Panc1 (cell line): ENCODE data around the gene LRRC59.

Source experiments
- CTCF ChIP-seq: fragments of 450-650 bp; IDR thresholded peaks from 2 replicates; pipeline ENCODE4 v1.5.1; 2017; ENCODE audit warnings: mild to moderate bottlenecking
- POLR2AphosphoS5 ChIP-seq: IDR thresholded peaks from 2 replicates; pipeline ENCODE4 v1.6.1; 2012; ENCODE audit warnings: mild to moderate bottlenecking, low read depth, low read length, moderate library complexity
- REST ChIP-seq, 2 experiments: IDR thresholded peaks; 2 replicates each; pipeline ENCODE4 v1.6.1; 2011 to 2012; ENCODE audit warnings: low read depth in 2 of 2, control low read depth in 1 of 2, low read length in 1 of 2, mild to moderate bottlenecking in 1 of 2, moderate library complexity in 1 of 2; ENCODE audit not compliant: insufficient read depth in 1 of 2
- SIN3A ChIP-seq: IDR thresholded peaks from 2 replicates; pipeline ENCODE4 v1.6.1; 2012; ENCODE audit warnings: low read depth, mild to moderate bottlenecking, low read length, moderate library complexity, borderline replicate concordance; ENCODE audit not compliant: insufficient read depth
- TCF7L2 ChIP-seq: IDR thresholded peaks from 2 replicates; pipeline ENCODE4 v1.6.1; 2011; ENCODE audit warnings: mild to moderate bottlenecking, low read depth, low read length, inconsistent platforms

DNA sequence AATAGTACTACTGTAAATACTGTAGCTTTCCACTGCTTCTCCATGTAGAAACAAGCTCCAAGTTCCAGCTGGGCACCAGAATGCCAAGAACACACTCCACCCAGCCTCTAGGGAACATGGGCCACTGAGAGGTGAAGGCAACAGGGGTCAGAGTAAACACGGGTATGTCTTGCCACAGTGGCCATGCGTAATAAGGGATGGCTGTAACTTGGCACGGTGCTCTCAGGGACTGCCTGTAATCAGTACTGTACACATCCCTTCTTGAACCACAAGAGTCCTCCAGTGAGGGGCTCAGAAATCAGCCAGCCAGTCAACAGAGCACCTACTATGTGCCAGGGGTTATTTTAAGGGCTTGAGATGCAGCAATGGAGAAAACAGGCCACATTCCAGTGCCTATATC lies 10.8 kb downstream of the LRRC59 start:
- TF ChIP-seq CTCF (no peak), REST (IDR thresholded peaks at IDR 0.05; ENCODE audit: insufficient read depth in 1 of 2, low read depth in 2 of 2, low read length in 1 of 2) (no peak), SIN3A (no peak), TCF7L2 (no peak), POLR2AphosphoS5 (no peak)
